HepG2 (cell line): ENCODE measurements around the gene MS4A6A. TPM values are rescaled to one million over a fixed set of nuclear protein-coding genes. Genes with fewer than 3 reads are reported as not detected.

Experiments used
- ATAC-seq: fragments of 200-7000 bp; cut with Tn5 transposase; 3 replicates; pipeline ENCODE4 v1.9.1; 2020; ENCODE audit warnings: mild to moderate bottlenecking, moderate library complexity
- Bru-seq: library from RNA; stranded (reverse); fragments of 400-500 nt; gene quantifications from one replicate; lab custom pipeline; 2021; lab: Mats Ljungman, UMichigan
- BruChase-seq, 2 experiments: library from RNA; stranded (reverse); fragments of 400-500 nt; gene quantifications; one replicate each; lab custom pipeline; 2021; lab: Mats Ljungman, UMichigan
- BruUV-seq: library from RNA; stranded (reverse); fragments of 400-500 nt; replicated peaks from 2 replicates; lab custom pipeline; 2021; lab: Mats Ljungman, UMichigan
- CTCF ChIA-PET: fragments of 300-600 bp; formaldehyde crosslinking; extraction: SDS; loops from one replicate; lab custom pipeline; 2021; ENCODE audit warnings: low total read pairs, inconsistent platforms, low intra/inter-chr PET ratio; lab: Yijun Ruan, JAX
- POLR2A ChIA-PET: fragments of 350-600 bp; sonication (Branson Sonifier 250); formaldehyde crosslinking; loops from one replicate; lab custom pipeline; 2020; ENCODE audit warnings: antibody characterized with exemption, inconsistent platforms; lab: Yijun Ruan, JAX
- DNase-seq: peaks from one replicate; pipeline ENCODE4 v3.0.0-alpha.2; 2015; ENCODE audit warnings: low spot score
- FAIRE-seq: peaks from 3 replicates; lab custom pipeline; 2011; peaks lifted over from hg19 to GRCh38; lab: Jason Lieb, UNC
- H2AFZ ChIP-seq: one replicate; pipeline ENCODE4 v1.6.1; 2011; ENCODE audit warnings: low read length, inconsistent platforms
- H3K27ac ChIP-seq: fragments of 300-600 bp; 3 replicates; pipeline ENCODE4 v1.8.0; 2011; ENCODE audit warnings: mixed run types, mild to moderate bottlenecking, mixed read lengths, low read length, inconsistent platforms; ENCODE audit not compliant: insufficient read depth; ENCODE audit errors: extremely low read length
- H3K27me3 ChIP-seq, 2 experiments: fragments of 200-600 bp in 1 of 2; 2 replicates in 1 of 2; 3 replicates in 1 of 2; pipeline versions ENCODE4 v1.6.0 to v1.8.0; 2011; ENCODE audit warnings: low read length in 2 of 2, mild to moderate bottlenecking in 2 of 2, moderate library complexity in 2 of 2, inconsistent platforms in 1 of 2; ENCODE audit not compliant: insufficient read depth in 2 of 2, control insufficient read depth in 1 of 2
- H3K36me3 ChIP-seq, 2 experiments: fragments of 200-600 bp in 1 of 2; replicated peaks in 1 of 2; 2 replicates in 1 of 2; 3 replicates in 1 of 2; pipeline versions ENCODE4 v1.5.1 to v1.8.0; 2011; ENCODE audit warnings: low read length in 2 of 2, inconsistent platforms in 1 of 2; ENCODE audit not compliant: insufficient read depth in 2 of 2, control insufficient read depth in 1 of 2
- H3K4me1 ChIP-seq: 2 replicates; pipeline ENCODE4 v1.5.1; 2012; ENCODE audit warnings: low read length, inconsistent platforms; ENCODE audit not compliant: insufficient read depth
- H3K4me2 ChIP-seq: 2 replicates; pipeline ENCODE4 v1.6.0; 2011; ENCODE audit warnings: low read depth, low read length, inconsistent platforms
- H3K4me3 ChIP-seq, 3 experiments: fragments of 200-600 bp in 1 of 3; sonication (generic), shearing (Covaris generic) in 1 of 3; replicated peaks in 1 of 3; 2 replicates each; pipeline ENCODE4 v1.5.1; 2011 to 2016; ENCODE audit warnings: low read length in 3 of 3, inconsistent platforms in 2 of 3, low read depth in 2 of 3, mild to moderate bottlenecking in 2 of 3, control low read depth in 1 of 3, mixed read lengths in 1 of 3; ENCODE audit not compliant: insufficient read depth in 1 of 3
- H3K79me2 ChIP-seq: one replicate; pipeline ENCODE4 v1.6.1; 2011; ENCODE audit warnings: low read length, inconsistent platforms; ENCODE audit not compliant: insufficient read depth
- H3K9ac ChIP-seq: 2 replicates; pipeline ENCODE4 v1.6.0; 2011; ENCODE audit warnings: mild to moderate bottlenecking, low read depth, low read length, inconsistent platforms; ENCODE audit not compliant: insufficient read depth
- H3K9me3 ChIP-seq: 2 replicates; pipeline ENCODE4 v1.5.1; 2012; ENCODE audit warnings: mild to moderate bottlenecking, low read length
- H4K20me1 ChIP-seq: 2 replicates; pipeline ENCODE4 v1.6.0; 2011; ENCODE audit warnings: inconsistent platforms, mild to moderate bottlenecking, low read length, moderate library complexity; ENCODE audit not compliant: insufficient read depth
- ZBTB20 ChIP-seq: sonication (generic); formaldehyde crosslinking; IDR thresholded peaks from 2 replicates; pipeline ENCODE4 v1.8.1; 2023; ENCODE audit warnings: missing genetic modification reagents, low read depth, mild to moderate bottlenecking, borderline replicate concordance
- ZNF251 ChIP-seq: sonication (generic); formaldehyde crosslinking; IDR thresholded peaks from 2 replicates; pipeline ENCODE4 v1.9.0; 2021; ENCODE audit warnings: mild to moderate bottlenecking, missing genetic modification reagents
- ZNF317 ChIP-seq: sonication (generic); formaldehyde crosslinking; IDR thresholded peaks from 2 replicates; pipeline ENCODE4 v1.5.0; 2020; ENCODE audit warnings: mild to moderate bottlenecking, missing genetic modification reagents
- ZNF773 ChIP-seq: sonication (generic); formaldehyde crosslinking; IDR thresholded peaks from 2 replicates; pipeline ENCODE4 v1.4.0; 2020; ENCODE audit warnings: missing genetic modification reagents, borderline replicate concordance
- WGBS: methylation state at CpG from one replicate; pipeline ENCODE4 v1.1.6; 2017; ENCODE audit warnings: low lambda C conversion rate; 5-methylcytosine and 5-hydroxymethylcytosine counted together
- in situ Hi-C: cut with HindIII; loops from 2 replicates; pipeline ENCODE4 v1.10.0; 2017; ENCODE audit warnings: low pct_unique_long_range_greater_than_20kb; ENCODE audit not compliant: extremely low pct_ligation_motif_present
- intact Hi-C: fragments of 100-400 bp; cut with micrococcal nuclease; formaldehyde crosslinking; loops from one replicate; pipeline ENCODE4 v1.10.0; 2022; ENCODE audit not compliant: unreplicated experiment
- long read RNA-seq, 2 experiments: library from RNA in 1 of 2; library from polyadenylated mRNA in 1 of 2; stranded (forward) in 1 of 2; unstranded in 1 of 2; transcript quantifications; one replicate each; pipeline ENCODE4 v2.0.0, GENCODE V29; 2019 to 2022
- polyA minus RNA-seq, 3 experiments: library from RNA; depleted of rRNA, polyadenylated mRNA; stranded (reverse); fragments of >200 nt; gene quantifications; 2 replicates each; pipeline ENCODE4 v1.2.3, GENCODE V29; 2011; ENCODE audit warnings: low replicate concordance in 1 of 3
- polyA plus RNA-seq, 8 experiments: library from polyadenylated mRNA; depleted of rRNA in 3 of 8; stranded (reverse) in 7 of 8; unstranded in 1 of 8; fragments of >200 nt; fragmentation: Illumina TruSeq in 4 of 8; extraction: Trizol in 4 of 8; gene quantifications; 2 replicates each; pipeline versions ENCODE4 v1.2.1 to v1.2.3, GENCODE V29; 2011 to 2016; ENCODE audit warnings: low read depth in 4 of 8, missing spikeins in 1 of 8, mixed read lengths in 1 of 8; ENCODE audit not compliant: insufficient read depth in 1 of 8
- total RNA-seq, 5 experiments: library from RNA; depleted of rRNA; stranded (reverse); fragments of >200 nt; fragmentation: Illumina TruSeq; extraction: Trizol; gene quantifications; 2 replicates each; pipeline ENCODE4 v1.2.3, GENCODE V29; 2016; ENCODE audit warnings: low read depth in 1 of 5
- TF ChIP-seq, protein P1 (sequence below): sonication (generic); formaldehyde crosslinking; IDR thresholded peaks from 2 replicates; pipeline ENCODE4 v1.4.0; 2020; ENCODE audit warnings: missing genetic modification reagents, borderline replicate concordance
- TF ChIP-seq, protein P2 (sequence below): sonication (generic); formaldehyde crosslinking; IDR thresholded peaks from 2 replicates; pipeline ENCODE4 v1.9.0; 2021; ENCODE audit warnings: missing genetic modification reagents, mild to moderate bottlenecking, borderline replicate concordance

The MS4A6A gene, protein sequence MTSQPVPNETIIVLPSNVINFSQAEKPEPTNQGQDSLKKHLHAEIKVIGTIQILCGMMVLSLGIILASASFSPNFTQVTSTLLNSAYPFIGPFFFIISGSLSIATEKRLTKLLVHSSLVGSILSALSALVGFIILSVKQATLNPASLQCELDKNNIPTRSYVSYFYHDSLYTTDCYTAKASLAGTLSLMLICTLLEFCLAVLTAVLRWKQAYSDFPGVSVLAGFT
- total RNA-seq (2016; rRNA removed; fragmentation: Illumina TruSeq; extraction: Trizol) (not detected in 2 replicates), polyA plus RNA-seq (2011; rRNA removed) (not detected in 2 replicates), polyA minus RNA-seq (2011; rRNA and poly(A)+ RNA removed; ENCODE audit: low replicate concordance) (not detected in 2 replicates), Bru-seq, nascent RNA (not detected), BruChase-seq, experiment 1, labeled RNA remaining after a 6-hour chase (percentile 8 among the genes with signal in this experiment), BruChase-seq, experiment 2, labeled RNA remaining after a 2-hour chase (not detected)
- not detected in 2 replicates for total RNA-seq (2016; cell fraction: cytosol; rRNA removed; fragmentation: Illumina TruSeq; extraction: Trizol; ENCODE audit: low read depth)
- total RNA-seq (2016; cell fraction: insoluble cytoplasmic fraction; rRNA removed; fragmentation: Illumina TruSeq; extraction: Trizol) = not detected in 2 replicates
- not detected in 2 replicates for total RNA-seq (2016; cell fraction: membrane; rRNA removed; fragmentation: Illumina TruSeq; extraction: Trizol)
- not detected in 2 replicates for total RNA-seq (2016; cell fraction: nucleus; rRNA removed; fragmentation: Illumina TruSeq; extraction: Trizol)
- not detected in 2 replicates for polyA plus RNA-seq (2011; cell fraction: cytosol; rRNA removed)
- not detected in 2 replicates for polyA plus RNA-seq (2011; cell fraction: nucleus; rRNA removed)
- not detected in 2 replicates for polyA plus RNA-seq (2012)
- not detected in 2 replicates for polyA plus RNA-seq (2016; cell fraction: cytosol; fragmentation: Illumina TruSeq; extraction: Trizol; ENCODE audit: low read depth)
- not detected in 2 replicates for polyA plus RNA-seq (2016; cell fraction: insoluble cytoplasmic fraction; fragmentation: Illumina TruSeq; extraction: Trizol; ENCODE audit: low read depth)
- not detected in 2 replicates for polyA plus RNA-seq (2016; cell fraction: membrane; fragmentation: Illumina TruSeq; extraction: Trizol; ENCODE audit: low read depth)
- not detected in 2 replicates for polyA plus RNA-seq (2016; cell fraction: nucleus; fragmentation: Illumina TruSeq; extraction: Trizol; ENCODE audit: insufficient read depth, low read depth)
- polyA minus RNA-seq (2011; cell fraction: cytosol; rRNA and poly(A)+ RNA removed) = not detected in 2 replicates
- polyA minus RNA-seq (2011; cell fraction: nucleus; rRNA and poly(A)+ RNA removed) = not detected in 2 replicates
- long read RNA-seq, experiment 1 = 0 reads
- long read RNA-seq, experiment 2 = 0 reads

DNA sequence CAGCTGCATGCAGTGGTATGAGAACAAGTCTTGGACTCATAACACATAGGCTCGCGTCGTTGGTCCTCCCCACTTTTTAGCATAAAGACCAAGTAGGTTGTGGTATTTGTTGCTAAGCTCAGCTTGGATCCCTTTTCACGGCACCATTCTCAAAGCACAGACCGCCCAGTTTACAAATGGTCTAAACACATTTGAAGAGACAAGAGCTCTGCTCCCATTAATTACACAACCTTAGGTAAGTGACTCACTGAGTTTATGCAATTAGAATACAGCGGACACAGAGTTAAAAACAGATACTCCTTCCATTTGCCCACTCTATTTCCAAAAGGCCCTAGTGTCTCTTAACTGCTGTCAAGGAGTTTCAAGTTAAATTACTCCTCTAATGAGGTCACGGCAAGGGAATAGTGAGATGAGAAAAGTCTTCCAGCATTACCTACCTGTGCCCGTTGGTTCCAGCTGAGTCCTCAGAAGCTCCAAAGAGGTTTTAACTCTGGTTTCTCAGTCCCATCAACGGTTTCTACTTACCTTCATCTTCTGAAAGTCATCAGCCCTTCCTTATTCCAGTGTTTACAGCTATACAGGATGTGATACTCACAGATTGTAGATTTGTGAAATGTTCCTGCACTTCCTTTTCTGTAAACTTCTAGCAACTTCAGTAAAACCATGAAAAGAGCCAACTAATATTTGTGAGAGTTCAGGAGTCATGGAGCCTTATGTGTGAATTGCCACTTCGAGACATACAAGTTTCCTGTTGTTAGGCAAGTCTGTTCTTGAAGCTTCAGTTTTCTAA lies at the start of gene MS4A6A:
Gene MS4A6A (minus strand): TSS at position 543 of the 790 bp plus-strand sequence. CDS start 1,356 bp downstream, outside the sequence.
- BruUV-seq = no TSS peak
- POLR2A ChIA-PET = no interaction called here
- intact Hi-C loops = no loop called here
- CTCF ChIA-PET = no interaction called here
- H3K27me3 ChIP-seq = no peaks in the 10 kb centered on the region; a peak in 1 of 5 replicates
- H3K36me3 ChIP-seq = no peaks in the 10 kb centered on the region
- H2AFZ ChIP-seq = no peak within 1 kb of the TSS
- ATAC-seq = no peak
- no peak within 1 kb of the TSS for H3K9ac ChIP-seq
- no peak for TF ChIP-seq ZNF317
- TF ChIP-seq, protein P1, sequence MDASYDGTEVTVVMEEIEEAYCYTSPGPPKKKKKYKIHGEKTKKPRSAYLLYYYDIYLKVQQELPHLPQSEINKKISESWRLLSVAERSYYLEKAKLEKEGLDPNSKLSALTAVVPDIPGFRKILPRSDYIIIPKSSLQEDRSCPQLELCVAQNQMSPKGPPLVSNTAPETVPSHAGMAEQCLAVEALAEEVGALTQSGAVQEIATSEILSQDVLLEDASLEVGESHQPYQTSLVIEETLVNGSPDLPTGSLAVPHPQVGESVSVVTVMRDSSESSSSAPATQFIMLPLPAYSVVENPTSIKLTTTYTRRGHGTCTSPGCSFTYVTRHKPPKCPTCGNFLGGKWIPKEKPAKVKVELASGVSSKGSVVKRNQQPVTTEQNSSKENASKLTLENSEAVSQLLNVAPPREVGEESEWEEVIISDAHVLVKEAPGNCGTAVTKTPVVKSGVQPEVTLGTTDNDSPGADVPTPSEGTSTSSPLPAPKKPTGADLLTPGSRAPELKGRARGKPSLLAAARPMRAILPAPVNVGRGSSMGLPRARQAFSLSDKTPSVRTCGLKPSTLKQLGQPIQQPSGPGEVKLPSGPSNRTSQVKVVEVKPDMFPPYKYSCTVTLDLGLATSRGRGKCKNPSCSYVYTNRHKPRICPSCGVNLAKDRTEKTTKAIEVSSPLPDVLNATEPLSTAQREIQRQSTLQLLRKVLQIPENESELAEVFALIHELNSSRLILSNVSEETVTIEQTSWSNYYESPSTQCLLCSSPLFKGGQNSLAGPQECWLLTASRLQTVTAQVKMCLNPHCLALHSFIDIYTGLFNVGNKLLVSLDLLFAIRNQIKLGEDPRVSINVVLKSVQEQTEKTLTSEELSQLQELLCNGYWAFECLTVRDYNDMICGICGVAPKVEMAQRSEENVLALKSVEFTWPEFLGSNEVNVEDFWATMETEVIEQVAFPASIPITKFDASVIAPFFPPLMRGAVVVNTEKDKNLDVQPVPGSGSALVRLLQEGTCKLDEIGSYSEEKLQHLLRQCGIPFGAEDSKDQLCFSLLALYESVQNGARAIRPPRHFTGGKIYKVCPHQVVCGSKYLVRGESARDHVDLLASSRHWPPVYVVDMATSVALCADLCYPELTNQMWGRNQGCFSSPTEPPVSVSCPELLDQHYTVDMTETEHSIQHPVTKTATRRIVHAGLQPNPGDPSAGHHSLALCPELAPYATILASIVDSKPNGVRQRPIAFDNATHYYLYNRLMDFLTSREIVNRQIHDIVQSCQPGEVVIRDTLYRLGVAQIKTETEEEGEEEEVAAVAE (CRISPR knock-in tag) = no peak
- TF ChIP-seq ZNF773 (CRISPR knock-in tag) = no peak
- no peak for TF ChIP-seq ZNF251 (CRISPR knock-in tag)
- TF ChIP-seq, protein P2, sequence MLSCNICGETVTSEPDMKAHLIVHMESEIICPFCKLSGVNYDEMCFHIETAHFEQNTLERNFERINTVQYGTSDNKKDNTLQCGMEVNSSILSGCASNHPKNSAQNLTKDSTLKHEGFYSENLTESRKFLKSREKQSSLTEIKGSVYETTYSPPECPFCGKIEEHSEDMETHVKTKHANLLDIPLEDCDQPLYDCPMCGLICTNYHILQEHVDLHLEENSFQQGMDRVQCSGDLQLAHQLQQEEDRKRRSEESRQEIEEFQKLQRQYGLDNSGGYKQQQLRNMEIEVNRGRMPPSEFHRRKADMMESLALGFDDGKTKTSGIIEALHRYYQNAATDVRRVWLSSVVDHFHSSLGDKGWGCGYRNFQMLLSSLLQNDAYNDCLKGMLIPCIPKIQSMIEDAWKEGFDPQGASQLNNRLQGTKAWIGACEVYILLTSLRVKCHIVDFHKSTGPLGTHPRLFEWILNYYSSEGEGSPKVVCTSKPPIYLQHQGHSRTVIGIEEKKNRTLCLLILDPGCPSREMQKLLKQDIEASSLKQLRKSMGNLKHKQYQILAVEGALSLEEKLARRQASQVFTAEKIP (CRISPR knock-in tag) = no peak
- TF ChIP-seq ZBTB20 (CRISPR knock-in tag) = no peak
- TF ChIP-seq, all 625 proteins: peak for 0
- Histone ChIP-seq H3K4me3 (no peak within 1 kb of the TSS), H3K4me2 (no peak within 1 kb of the TSS), H3K4me1 (no peaks in the 10 kb centered on the region), H4K20me1 (no peaks in the 10 kb centered on the region), H3K79me2 (no peaks in the 10 kb centered on the region), H3K27ac (no peak within 1 kb of the TSS), H3K9me3 (no peaks in the 10 kb centered on the region)
- DNase-seq = no peak
- in situ Hi-C loops = no loop called here
- no peak for FAIRE-seq
- WGBS = 25% methylated on average over 9 of the region's 10 CpGs
